H54 (cell line): Measurements from ENCODE around the gene PSRC1.

Experiments used
- DNase-seq: peaks from one replicate; pipeline ENCODE4 v3.0.0; 2011; ENCODE audit warnings: low spot score, mixed read lengths; ENCODE audit not compliant: insufficient read length
- FAIRE-seq: peaks from 3 replicates; lab custom pipeline; 2011; peaks lifted over from hg19 to GRCh38; lab: Jason Lieb, UNC
- POLR2A ChIP-seq: IDR thresholded peaks from 2 replicates; pipeline ENCODE4 v1.6.1; 2011; ENCODE audit warnings: low read depth, mild to moderate bottlenecking, low read length

The PSRC1 gene

DNA sequence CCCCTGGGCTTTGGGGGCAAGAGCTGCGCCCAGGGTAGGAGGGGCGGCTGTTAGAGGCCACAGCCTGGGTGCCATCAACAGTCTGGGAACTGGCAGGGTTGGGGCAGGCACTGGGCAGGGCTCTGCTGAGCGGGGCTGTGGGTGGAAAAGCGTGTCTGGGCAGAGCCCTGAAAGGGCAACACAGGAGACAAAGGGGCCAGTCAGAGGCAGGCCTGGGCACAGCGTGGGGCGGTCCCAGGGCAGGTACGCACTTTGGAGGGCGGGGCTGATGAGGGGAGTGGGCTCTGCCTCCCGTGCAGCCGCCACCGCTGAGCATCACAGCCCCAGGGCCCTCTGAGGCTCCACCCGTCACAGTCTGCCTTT is 19.7 kb downstream of the PSRC1 start:
- no peak for TF ChIP-seq POLR2A
- no peak for DNase-seq
- no peak for FAIRE-seq

DNA sequence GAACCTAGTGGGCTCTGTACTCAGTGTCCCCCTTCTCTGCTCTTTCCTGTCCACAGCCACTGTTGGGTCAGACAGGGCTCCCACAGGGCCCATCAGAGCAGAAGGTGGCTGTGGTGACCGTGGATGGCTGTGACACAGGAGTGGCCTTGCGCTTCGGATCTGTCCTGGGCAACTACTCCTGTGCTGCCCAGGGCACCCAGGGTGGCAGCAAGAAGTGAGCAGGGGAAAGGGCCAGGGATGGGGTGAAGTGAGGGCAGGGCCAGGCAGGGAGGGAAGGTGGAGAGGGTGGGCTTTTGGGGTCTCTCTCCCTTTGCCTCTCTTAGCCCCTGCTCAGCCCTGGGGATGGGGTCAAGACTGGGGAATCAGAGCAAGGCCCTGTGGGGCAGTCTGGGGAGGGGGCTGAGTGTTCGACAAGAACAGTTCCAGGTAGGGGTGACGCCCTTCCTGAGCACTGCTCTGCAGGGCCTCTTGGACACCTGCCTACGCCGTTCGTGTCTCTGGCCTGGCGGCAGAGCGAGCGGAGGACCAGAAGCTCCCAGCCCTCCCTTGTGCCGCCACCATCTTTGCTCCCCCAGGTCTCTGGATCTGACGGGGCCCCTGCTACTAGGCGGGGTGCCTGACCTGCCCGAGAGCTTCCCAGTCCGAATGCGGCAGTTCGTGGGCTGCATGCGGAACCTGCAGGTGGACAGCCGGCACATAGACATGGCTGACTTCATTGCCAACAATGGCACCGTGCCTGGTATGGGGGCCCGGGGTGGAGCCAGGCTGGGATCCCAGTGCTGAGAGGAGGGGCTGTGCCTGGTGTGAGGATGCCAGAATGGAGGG is 20.5 kb downstream of the PSRC1 start:
- DNase-seq (no peak), FAIRE-seq (no peak)

DNA sequence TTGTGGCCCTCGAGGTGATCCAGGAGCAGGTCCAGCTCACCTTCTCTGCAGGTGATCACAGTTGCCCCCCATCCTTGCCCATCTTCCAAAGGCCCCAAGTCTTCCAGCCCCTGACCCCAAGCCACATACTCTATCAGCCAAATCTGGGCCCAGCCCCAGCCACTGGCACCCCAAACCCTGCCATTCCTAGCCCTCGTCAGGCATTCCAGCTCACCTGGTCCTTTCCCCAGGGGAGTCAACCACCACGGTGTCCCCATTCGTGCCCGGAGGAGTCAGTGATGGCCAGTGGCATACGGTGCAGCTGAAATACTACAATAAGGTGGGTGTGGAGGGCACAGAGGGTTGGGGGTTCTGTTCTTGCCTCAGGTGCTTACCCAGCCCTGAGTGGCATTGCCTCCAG is 21.4 kb downstream of the PSRC1 start:
- no peak for FAIRE-seq
- no peak for TF ChIP-seq POLR2A

More for the DNA sequence above, 20.5 kb downstream of the PSRC1 start:
- TF ChIP-seq POLR2A, result no peak

DNA sequence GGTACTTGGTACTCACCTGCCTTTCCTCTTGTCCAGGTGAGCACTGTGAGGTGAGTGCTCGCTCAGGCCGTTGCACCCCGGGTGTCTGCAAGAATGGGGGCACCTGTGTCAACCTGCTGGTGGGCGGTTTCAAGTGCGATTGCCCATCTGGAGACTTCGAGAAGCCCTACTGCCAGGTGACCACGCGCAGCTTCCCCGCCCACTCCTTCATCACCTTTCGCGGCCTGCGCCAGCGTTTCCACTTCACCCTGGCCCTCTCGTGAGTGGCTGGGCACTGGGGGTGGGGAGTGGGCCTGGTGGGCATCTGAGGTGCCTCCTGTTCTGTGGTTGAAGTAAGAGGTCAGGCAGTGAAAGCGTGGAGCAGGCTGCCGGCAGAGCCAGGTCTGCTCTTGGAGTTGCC is 21.9 kb downstream of the PSRC1 start:
- DNase-seq, result no peak
- no peak for FAIRE-seq
- no peak for TF ChIP-seq POLR2A

More for the DNA sequence above, 21.4 kb downstream of the PSRC1 start:
- DNase-seq, result no peak

DNA sequence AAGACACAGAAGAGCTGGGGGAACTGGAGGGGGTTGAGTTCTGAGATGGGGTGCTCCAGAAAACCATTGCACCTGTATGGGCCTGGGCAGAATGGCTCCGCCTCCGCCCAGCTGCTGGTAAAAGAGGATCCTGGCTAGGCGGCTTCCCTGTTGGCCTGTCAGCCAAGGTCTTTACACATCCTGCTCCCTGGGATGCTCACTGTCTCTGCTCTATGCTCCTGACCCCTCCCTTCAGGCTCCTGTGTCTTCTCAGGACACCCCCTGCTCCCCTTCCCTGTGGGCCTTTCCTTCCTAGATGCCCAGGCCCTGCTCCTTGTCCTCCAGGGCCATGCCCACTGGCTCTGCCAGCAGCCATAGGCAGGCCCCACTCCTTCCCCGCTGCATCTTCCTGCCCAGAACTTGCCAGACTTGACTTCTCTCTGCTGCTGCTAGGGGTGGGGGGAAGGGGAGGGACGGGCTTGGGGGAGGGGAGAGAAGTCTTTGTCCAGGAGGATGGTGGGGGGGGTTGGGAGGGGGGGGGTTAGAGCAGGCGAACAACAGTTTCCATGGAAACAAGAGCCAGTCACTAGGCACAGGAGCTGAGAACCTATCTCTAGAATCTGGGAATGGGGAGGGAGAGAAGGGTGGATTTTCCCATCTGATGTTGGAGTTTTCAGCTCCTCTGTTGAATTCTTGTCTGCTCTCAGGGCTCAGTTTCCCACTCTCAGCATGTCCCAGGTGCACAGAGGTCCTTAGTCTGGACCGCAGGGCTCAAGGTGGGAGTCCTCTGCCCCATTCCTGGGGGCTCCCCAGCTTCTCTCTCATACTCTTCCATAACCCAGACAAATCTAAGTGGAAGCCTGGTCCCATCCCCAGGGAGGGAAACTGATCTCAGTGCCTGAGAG is 23.0 kb downstream of the PSRC1 start:
- DNase-seq (no peak), FAIRE-seq (no peak)
- no peak for TF ChIP-seq POLR2A

DNA sequence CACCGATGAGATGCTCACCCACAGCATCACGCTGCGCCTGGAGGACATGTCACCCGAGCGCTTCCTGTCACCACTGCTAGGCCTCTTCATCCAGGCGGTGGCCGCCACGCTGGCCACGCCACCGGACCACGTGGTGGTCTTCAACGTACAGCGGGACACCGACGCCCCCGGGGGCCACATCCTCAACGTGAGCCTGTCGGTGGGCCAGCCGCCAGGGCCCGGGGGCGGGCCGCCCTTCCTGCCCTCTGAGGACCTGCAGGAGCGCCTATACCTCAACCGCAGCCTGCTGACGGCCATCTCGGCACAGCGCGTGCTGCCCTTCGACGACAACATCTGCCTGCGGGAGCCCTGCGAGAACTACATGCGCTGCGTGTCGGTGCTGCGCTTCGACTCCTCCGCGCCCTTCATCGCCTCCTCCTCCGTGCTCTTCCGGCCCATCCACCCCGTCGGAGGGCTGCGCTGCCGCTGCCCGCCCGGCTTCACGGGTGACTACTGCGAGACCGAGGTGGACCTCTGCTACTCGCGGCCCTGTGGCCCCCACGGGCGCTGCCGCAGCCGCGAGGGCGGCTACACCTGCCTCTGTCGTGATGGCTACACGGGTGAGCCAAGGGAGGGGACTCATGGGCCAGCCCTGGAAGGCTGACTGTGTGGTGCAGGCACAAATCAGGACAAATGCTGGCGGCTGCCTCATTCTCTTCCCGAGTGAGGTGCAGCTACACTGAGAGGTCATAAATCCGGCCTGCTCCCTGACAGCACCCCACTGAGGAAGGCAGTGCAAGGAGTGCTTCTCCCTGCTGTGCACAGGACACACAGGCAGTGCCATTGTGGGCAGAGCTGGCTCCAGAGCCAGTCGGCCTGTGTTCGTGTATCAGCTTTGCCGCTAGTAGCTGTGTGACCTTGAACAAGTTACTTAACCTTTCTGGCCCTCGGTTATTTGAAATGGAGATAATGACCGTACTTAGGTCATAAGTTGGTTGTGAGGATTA is 24.2 kb downstream of the PSRC1 start:
- no peak for DNase-seq
- FAIRE-seq, result no peak
- no peak for TF ChIP-seq POLR2A

DNA sequence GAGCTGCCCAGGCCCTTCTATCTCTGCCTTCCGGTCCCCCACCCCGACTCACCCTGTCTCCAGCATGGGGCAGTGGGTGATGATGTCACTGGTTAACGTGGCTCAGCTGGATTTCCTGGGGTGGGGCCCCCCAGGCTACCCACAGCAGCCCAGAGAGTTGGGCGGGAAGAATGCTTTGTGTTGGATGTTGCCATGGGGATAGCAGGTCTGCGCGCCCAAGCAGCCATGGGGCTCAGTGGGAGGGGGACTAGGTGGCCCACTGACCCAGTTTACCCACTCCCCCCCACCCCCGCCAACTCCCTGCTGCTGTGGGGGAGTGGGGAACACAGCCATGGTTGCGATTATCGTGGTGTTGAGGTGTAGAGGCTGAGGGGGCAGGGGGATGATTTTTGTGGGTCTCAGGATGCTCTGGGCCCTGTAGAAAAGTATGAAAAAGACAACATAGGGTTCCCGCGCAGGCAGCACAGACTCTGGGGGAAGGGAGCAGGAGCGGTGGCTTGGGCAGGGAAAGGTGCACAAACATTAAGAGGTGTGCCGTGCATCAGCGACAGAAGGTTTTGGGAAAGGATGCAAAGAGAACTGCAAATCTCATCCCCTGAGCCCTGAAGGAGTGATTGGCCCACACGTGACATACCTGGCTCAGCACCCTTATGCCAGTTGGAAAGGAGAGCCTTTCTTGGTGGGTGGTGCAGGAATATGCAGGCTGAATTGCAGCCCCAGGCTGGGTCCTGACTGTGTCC is 25.1 kb downstream of the PSRC1 start:
- FAIRE-seq, result no peak
- TF ChIP-seq POLR2A, result no peak
- DNase-seq, result no peak

DNA sequence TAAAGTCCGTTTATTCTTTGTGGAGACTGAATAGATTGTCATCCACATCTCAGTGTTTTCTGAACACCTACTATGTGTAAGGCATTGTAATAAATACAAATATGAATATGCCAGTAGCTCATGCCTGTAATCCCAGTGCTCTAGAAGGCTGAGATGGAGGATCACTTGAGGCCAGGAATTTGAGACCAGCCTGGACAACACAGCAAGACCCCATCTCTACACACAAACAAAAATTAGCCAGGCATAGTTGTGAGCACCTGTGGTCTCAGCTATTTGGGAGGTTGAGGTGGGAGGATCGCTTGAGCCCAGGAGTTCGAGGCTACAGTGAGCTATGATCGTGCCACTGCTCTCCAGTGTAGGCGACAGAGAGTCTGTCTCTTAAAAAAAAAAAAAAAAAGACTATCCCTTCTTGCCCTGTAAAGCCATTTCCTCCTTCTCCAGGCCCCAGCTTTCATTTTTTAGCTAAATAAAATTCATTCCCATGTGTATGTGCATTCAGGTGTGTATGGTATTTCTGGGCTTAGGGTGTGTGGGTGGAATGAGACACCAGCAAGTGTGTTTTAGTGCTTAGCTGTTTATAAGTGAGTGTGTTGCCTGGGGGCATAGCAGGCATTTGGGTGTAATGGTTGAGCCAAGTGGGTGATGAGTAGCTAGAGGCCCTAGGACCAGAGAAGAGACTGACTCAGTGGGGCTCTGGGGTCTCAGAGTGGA is 25.8 kb downstream of the PSRC1 start:
- TF ChIP-seq POLR2A, result no peak
- FAIRE-seq (no peak), DNase-seq (no peak)

DNA sequence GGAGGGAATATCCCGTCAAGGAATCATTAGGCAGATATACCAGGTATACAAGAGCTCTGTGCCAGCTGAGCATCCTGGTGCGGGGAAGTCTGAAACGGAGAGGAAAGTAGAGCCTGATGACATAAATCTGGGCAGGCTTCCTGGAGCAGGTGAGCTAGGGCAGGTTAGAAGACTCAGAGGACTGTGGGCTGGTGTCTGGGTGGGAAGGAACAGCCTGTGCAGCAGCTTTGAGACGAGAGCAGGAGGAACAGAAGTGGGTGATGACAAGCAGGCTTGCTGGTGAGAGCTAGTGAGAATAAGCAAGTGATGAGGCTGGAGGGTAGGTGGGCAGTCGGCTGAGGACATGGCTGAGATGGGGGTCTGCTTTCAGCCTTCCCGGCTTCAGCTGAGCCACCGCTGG is 26.9 kb downstream of the PSRC1 start:
- TF ChIP-seq POLR2A, result no peak
- no peak for DNase-seq
- no peak for FAIRE-seq

DNA sequence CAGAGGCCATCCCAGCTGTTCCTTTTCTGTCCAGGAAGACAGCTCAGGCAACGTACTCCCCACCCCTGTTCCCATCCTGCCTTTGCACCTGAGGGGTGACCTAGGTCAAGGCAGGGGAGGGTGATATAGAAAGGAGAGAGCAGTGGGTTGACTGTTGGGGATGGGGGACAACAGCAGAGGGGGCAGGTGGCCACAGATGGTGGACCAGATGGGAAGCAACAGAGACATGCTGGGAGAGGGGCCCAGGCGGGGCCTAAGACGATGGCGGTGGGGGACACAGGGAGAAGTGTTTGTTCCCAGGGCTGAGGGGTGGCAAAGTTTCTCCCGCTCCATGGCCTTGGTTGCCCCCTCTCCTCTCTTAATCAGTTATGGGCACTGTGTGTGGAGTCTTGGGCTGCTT is 27.3 kb downstream of the PSRC1 start:
- FAIRE-seq (no peak), DNase-seq (no peak)
- no peak for TF ChIP-seq POLR2A

DNA sequence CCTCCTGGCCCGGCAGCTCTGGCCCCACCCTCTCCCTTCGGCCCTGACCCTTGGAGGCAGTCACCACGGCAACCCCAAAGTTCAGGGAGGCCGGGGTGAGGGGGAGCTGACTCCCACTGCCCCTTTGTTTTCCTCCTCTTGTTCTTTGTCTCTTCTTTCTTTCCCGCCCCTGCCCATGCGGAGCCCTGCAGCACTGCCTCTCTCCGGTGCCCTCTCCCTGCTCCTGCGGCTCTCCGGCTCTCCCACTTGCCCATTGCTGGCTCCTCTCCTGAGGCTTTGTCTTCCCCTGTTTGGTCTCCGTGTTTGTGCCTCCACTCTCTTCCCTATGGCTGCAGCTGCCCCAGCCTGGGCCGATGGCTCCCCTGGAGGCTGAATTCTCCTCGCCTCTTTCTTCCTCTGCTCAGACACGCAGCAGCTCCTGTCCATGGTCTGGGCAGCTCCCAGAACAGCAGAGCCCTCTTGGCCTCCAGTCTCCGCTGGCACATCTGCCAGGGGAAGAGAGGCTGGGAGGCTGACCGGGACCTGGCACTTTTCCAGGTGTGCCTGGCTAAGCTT is 27.8 kb downstream of the PSRC1 start:
- DNase-seq (no peak), FAIRE-seq (no peak)
- no peak for TF ChIP-seq POLR2A

DNA sequence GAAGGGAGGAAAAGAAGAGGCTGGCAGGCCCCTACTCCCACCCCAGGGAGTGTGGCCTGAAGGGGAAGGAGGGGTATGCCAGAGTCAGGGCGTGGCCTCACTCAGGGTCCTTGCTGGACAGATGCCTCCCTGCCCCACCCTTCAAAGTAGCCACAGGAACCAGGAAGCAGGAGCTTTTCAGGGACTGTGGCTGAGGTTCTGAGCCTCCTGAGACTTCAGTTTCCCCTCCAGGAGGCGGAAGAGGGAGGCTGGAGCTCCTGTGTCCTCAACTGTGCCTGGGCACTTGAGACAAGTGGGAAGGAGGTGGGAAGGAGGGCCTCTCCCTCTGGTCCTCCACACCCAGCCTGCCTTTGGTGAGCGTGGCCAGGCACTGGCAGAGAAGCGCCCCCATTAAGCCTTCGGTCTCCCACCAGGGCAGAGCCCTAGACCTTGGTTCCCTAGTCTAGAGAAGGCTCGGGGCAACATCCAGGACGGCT is 28.3 kb downstream of the PSRC1 start:
- DNase-seq (no peak), FAIRE-seq (no peak)
- TF ChIP-seq POLR2A, result no peak
